Epithelial cell of esophagus (primary cell): Measurements from ENCODE around the gene MON2.
A peak's percentile ranks its signal among the peaks of the same experiment; 100 is the strongest.

Source experiments
- DNase-seq: peaks from one replicate; pipeline ENCODE4 v3.0.0; 2010; ENCODE audit warnings: low read depth
- H3K4me3 ChIP-seq: 2 replicates; pipeline ENCODE4 v1.5.1; 2011; ENCODE audit warnings: mild to moderate bottlenecking, low read length, control low read depth
- TF ChIP-seq, protein P1 (sequence below): IDR thresholded peaks from 2 replicates; pipeline ENCODE4 v1.5.1; 2011; ENCODE audit warnings: low read depth, mild to moderate bottlenecking, low read length, control low read depth, inconsistent platforms; ENCODE audit not compliant: insufficient read depth; ENCODE audit errors: missing control alignments

Gene MON2

DNA sequence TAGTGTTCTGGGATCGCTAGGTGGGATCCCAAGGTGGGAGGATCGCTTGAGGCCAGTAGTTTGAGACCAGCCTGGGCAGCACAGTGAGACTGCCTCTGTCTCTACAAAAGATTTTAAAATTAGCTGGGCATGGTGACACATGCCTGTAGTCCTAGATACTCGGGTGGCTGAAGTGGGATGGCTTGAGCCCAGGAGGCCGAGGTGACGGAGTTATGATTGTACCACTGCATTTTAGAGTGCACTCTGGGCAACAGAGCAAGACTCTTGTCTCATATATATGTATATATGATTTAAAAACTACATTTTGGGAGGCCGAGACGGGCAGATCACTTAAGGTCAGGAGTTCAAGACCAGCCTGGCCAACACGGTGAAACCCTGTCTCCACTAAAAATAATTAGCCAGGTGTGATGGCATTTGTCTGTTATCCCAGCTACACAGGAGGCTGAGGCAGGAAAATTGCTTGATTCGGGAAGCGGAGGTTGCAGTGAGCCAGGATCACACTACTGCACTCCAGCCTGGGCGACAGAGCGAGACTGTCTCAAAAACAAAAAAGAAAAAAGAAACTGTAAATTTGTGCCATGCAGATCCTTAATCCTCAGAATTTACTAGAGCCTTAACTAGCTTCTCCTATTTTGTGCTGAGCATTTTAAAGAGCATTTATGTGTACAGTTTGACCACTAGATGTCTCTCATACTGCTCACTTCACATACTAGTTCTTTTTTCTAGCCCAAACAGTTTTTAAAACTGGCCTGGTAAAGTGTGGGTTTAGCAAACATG lies 114.8 kb downstream of the MON2 start:
- peak; percentile 58 for DNase-seq
- no peak overlapping the region for H3K4me3 ChIP-seq
- TF ChIP-seq, protein P1, sequence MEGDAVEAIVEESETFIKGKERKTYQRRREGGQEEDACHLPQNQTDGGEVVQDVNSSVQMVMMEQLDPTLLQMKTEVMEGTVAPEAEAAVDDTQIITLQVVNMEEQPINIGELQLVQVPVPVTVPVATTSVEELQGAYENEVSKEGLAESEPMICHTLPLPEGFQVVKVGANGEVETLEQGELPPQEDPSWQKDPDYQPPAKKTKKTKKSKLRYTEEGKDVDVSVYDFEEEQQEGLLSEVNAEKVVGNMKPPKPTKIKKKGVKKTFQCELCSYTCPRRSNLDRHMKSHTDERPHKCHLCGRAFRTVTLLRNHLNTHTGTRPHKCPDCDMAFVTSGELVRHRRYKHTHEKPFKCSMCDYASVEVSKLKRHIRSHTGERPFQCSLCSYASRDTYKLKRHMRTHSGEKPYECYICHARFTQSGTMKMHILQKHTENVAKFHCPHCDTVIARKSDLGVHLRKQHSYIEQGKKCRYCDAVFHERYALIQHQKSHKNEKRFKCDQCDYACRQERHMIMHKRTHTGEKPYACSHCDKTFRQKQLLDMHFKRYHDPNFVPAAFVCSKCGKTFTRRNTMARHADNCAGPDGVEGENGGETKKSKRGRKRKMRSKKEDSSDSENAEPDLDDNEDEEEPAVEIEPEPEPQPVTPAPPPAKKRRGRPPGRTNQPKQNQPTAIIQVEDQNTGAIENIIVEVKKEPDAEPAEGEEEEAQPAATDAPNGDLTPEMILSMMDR = peak; percentile 54

DNA sequence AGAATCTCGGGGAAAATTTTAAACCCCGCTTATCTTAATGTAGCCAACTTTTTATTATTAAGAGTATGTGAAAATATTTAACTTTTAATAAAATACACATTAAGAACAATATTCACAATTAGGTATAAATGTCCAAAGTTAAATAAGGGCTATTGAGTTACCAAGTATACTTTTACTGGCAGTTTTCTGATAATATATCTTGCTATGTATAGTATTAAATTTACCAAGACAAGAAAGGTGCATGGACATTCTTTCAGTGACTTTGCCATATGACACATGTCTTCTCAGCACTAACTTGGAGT lies 115.4 kb downstream of the MON2 start:
- TF ChIP-seq, protein P1 = no peak
- H3K4me3 ChIP-seq = no peak overlapping the region
- DNase-seq = no peak

DNA sequence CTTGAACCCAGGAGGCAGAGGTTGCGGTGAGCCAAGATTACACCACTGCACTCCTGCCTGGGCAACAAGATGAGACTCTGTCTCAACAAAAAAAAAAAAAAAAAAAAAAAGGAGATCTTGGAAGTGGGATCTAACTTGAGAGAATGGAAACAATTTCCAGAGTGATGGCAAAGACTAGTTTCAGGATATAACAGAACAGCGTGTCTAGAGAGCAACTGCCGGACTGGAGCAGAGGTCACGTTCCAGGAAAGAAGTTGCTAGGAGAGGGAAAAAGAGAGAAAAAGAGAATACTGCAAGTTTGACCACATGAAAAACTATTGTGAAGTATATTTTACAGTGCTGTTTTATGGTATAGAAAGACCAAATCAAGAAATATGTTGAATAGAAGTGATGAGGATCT lies 118.0 kb downstream of the MON2 start:
- DNase-seq = no peak
- no peak overlapping the region for H3K4me3 ChIP-seq
- TF ChIP-seq, protein P1 = no peak

DNA sequence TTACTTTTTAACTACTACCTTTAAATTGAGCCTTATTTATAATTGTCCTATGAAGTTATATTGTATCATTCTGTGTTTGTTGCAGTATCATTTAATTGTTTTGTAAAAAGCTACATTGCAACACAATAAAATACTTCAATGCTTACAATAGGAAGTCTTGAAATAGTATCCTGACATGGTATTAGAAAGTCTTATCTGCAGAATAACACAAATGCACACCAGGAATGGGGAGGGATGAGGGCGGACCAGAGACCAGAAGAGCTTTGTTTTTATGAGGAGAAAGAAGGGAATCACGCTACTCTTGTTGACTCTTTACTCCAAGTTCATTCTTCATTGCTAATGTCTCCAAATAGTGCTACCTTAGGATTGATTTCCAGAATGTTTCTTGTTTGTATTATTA lies 120.2 kb downstream of the MON2 start:
- DNase-seq = no peak
- TF ChIP-seq, protein P1 = no peak
- H3K4me3 ChIP-seq = no peak overlapping the region

DNA sequence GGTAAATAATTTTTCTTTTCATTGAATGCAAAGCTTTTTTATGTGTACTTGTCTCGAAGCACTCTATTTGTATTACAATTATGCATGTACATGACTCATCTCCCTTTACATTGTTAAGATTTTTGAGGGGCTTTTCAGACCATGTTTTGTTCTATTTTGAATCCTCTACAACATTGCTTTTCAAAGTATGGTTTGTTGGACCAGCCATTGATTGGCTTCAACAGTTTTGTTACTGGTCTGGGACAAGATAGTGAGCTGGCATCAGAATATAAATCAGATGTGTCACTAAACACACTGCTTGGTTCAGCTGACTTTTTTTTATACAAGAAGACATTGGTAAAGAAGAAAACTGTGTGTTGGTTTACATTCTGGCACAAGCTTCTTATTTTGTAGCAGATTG lies 122.3 kb downstream of the MON2 start:
- DNase-seq = no peak
- H3K4me3 ChIP-seq = no peak overlapping the region
- TF ChIP-seq, protein P1 = no peak

DNA sequence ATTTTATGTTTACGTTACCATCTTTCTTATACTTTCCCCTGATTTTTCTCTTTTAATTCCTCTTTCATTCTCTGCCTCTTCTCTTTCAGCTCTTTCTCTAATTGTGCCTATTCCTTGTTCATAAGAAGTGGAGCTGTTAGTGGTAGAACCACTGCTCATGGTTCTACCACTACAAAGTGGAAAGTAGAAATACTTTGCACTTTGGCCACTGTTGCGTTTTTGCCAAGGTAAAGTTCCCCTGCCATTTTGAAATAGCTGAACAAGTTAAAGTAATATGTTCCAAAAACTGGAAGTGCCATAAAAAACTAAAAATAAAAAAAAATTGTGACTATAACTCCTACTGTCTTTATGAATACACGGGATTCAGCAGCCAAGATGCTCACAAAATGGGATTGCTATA lies 130.6 kb downstream of the MON2 start:
- no peak overlapping the region for H3K4me3 ChIP-seq
- TF ChIP-seq, protein P1 = no peak
- DNase-seq = no peak

DNA sequence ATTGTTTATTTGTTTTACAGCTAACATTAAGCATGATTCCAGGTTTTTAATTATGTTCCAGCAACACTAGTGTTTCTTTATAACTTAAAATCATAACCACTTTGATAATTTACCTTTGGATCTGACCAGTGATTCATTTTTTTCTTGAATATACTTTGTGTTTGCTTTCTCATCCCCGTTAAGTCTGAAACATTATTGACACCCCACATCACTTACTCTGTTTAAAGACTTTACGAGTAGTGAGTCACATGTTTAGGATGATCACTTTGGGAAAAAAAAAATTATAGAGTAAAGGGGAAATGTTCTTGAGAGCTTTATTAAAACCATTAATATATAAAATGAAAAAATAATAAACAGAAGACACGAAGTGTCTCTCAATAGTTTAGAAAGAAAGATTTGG lies 132.2 kb downstream of the MON2 start:
- no peak for DNase-seq
- H3K4me3 ChIP-seq = no peak overlapping the region
- TF ChIP-seq, protein P1 = no peak
